ENCODE results near the gene ABCC11. TPM values are rescaled to one million over a fixed set of nuclear protein-coding genes. Genes with fewer than 3 reads are reported as not detected.
A peak's percentile ranks its signal among the peaks of the same experiment; 100 is the strongest.

ABCC11 gene
- total RNA-seq, 1 experiment from 2014 or later: 0.34 TPM

- BruUV-seq (replicated peaks): no TSS peak
- H3K4me3 ChIP-seq (ENCODE audit: low read depth, low read length): no peak overlapping the region
- Mint-ChIP-seq H3K27me3 (ENCODE audit: insufficient read depth, unreplicated experiment) (peaks cover 3% of the 10 kb centered on the region), H3K27ac (ENCODE audit: unreplicated experiment) (no peak overlapping the region), H3K4me1 (ENCODE audit: low read depth, unreplicated experiment) (peaks cover 30% of the 10 kb centered on the region), H3K4me3 (ENCODE audit: unreplicated experiment) (no peak overlapping the region), H3K36me3 (ENCODE audit: insufficient read depth, unreplicated experiment) (peaks cover 4% of the 10 kb centered on the region), H3K9me3 (ENCODE audit: unreplicated experiment) (no peaks in the 10 kb centered on the region)
- H3K9me3 ChIP-seq: no peaks in the 10 kb centered on the region
- no peaks in the 10 kb centered on the region for H3K27me3 ChIP-seq (replicated peaks; ENCODE audit: control insufficient read depth, insufficient read depth, low read length)
- intact Hi-C loops (cut with micrococcal nuclease; ENCODE audit: unreplicated experiment): no loop called here
- no peaks in the 10 kb centered on the region for H3K36me3 ChIP-seq (ENCODE audit: control insufficient read depth, insufficient read depth, low read length)
- H3K4me1 ChIP-seq: peaks cover 10% of the 10 kb centered on the region; the same call in 1 of the 2 replicates
- POLR2A ChIA-PET: no interaction called here
- CTCF ChIA-PET: no interaction called here
- no peak for DNase-seq
- no peak for TF ChIP-seq CTCF (IDR thresholded peaks at IDR 0.05; ENCODE audit: insufficient read depth in 1 of 2, low read depth in 1 of 2, low read length in 1 of 2, severe bottlenecking in 1 of 2, unreplicated experiment in 1 of 2)
Observed at GRCh38 chr16:48232493-48233040, 14.8 kb downstream of the ABCC11 start.

GRCh38 chr16:48231727-48232492, 15.4 kb downstream of the ABCC11 start:
- Mint-ChIP-seq H3K4me3 (ENCODE audit: unreplicated experiment) (no peak overlapping the region), H3K27me3 (ENCODE audit: insufficient read depth, unreplicated experiment) (peaks cover 3% of the 10 kb centered on the region), H3K27ac (ENCODE audit: unreplicated experiment) (no peak overlapping the region), H3K9me3 (ENCODE audit: unreplicated experiment) (no peaks in the 10 kb centered on the region), H3K36me3 (ENCODE audit: insufficient read depth, unreplicated experiment) (peaks cover 4% of the 10 kb centered on the region), H3K4me1 (ENCODE audit: low read depth, unreplicated experiment) (peaks cover 30% of the 10 kb centered on the region)
- Histone ChIP-seq H3K4me1 (peaks cover 10% of the 10 kb centered on the region; the same call in 1 of the 2 replicates), H3K27me3 (replicated peaks; ENCODE audit: control insufficient read depth, insufficient read depth, low read length) (no peaks in the 10 kb centered on the region; the same call in 1 of the 2 replicates), H3K9me3 (no peaks in the 10 kb centered on the region), H3K4me3 (ENCODE audit: low read depth, low read length) (no peak overlapping the region), H3K36me3 (ENCODE audit: control insufficient read depth, insufficient read depth, low read length) (no peaks in the 10 kb centered on the region)
- POLR2A ChIA-PET: no interaction called here
- intact Hi-C loops (cut with micrococcal nuclease; ENCODE audit: unreplicated experiment): no loop called here
- DNase-seq: peak; percentile 44 to 48
- BruUV-seq (replicated peaks): no TSS peak
- CTCF ChIA-PET: interaction anchor here (0.6 to 1.3 kb wide), 2 partner anchors 67 to 397 kb away, joined by 4 to 5 read pairs; no protein-coding TSS in a partner anchor
- peak; percentile 34 to 75 for TF ChIP-seq CTCF (IDR thresholded peaks at IDR 0.05; ENCODE audit: insufficient read depth in 1 of 2, low read depth in 1 of 2, low read length in 1 of 2, severe bottlenecking in 1 of 2, unreplicated experiment in 1 of 2)

- POLR2A ChIA-PET: no interaction called here
- intact Hi-C loops (cut with micrococcal nuclease; ENCODE audit: unreplicated experiment): no loop called here
- BruUV-seq (replicated peaks): no TSS peak
- H3K4me1 ChIP-seq: peaks cover 10% of the 10 kb centered on the region; the same call in 1 of the 2 replicates
- H3K4me3 Mint-ChIP-seq (ENCODE audit: unreplicated experiment): no peak overlapping the region
- peaks cover 4% of the 10 kb centered on the region for H3K36me3 Mint-ChIP-seq (ENCODE audit: insufficient read depth, unreplicated experiment)
- no peaks in the 10 kb centered on the region for H3K36me3 ChIP-seq (ENCODE audit: control insufficient read depth, insufficient read depth, low read length)
- H3K9me3 Mint-ChIP-seq (ENCODE audit: unreplicated experiment): no peaks in the 10 kb centered on the region
- no peak overlapping the region for H3K4me3 ChIP-seq (ENCODE audit: low read depth, low read length)
- no peak for TF ChIP-seq CTCF (IDR thresholded peaks at IDR 0.05; ENCODE audit: insufficient read depth in 1 of 2, low read depth in 1 of 2, low read length in 1 of 2, severe bottlenecking in 1 of 2, unreplicated experiment in 1 of 2)
- H3K4me1 Mint-ChIP-seq (ENCODE audit: low read depth, unreplicated experiment): peaks cover 10% of the 10 kb centered on the region
- no peaks in the 10 kb centered on the region for H3K9me3 ChIP-seq
- H3K27ac Mint-ChIP-seq (ENCODE audit: unreplicated experiment): no peak overlapping the region
- peaks cover 3% of the 10 kb centered on the region for H3K27me3 Mint-ChIP-seq (ENCODE audit: insufficient read depth, unreplicated experiment)
- CTCF ChIA-PET: interaction anchor here (0.6 kb wide), 1 partner anchor 44 kb away, joined by 7 read pairs; no protein-coding TSS in a partner anchor
- H3K27me3 ChIP-seq (replicated peaks; ENCODE audit: control insufficient read depth, insufficient read depth, low read length): no peaks in the 10 kb centered on the region; the same call in 1 of the 2 replicates
- DNase-seq: no peak
Observed at GRCh38 chr16:48225456-48225855, 21.9 kb downstream of the ABCC11 start.
